CD4-positive, alpha-beta T cell treated with Interleukin-17A for 4 hours (primary cell): ENCODE measurements around the gene ARHGAP45.

Source experiments
- DNase-seq: peaks from one replicate; pipeline ENCODE4 v3.0.0-alpha.2; 2020; ENCODE audit warnings: mixed read lengths

The ARHGAP45 gene

DNA sequence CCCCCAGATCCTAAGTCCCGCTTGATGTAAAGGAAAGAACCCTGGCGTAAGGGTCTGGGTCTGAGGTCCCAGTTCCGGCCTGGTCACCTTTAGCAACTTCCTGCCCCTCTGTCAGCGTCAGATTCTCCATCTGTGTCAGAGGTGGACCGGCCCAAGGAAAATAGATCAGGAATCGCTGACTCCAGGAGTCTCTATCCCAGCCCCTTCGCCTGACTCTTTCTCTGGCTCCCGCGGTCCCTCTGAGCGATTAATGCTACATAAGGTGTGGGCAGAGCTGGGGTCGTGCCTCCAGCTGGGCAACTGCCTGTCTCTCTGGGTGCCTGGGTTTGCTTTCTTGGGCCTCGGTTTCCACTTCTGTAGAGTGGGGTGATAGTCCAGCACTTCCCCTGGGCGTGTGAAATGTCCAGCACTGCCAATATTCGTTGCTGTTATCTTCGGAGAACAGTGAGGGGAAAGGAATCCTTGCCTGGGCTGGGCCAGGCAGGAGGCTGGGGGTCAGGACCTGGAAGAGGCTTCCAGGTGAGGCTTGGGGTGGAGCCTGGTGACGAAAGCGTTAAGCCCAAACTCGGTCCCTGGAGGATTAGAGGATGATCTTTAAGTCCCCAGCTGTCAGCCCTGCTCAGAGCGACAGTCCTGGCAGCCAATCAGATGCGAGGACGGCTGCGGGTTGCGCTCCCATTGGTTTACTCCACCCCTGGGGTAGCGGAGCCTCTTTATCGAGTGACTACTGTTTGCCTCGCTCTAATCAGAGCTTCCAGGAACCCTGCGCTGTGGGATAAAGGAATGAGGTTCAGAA, 26.3 kb upstream of the ARHGAP45 start:
- DNase-seq, result peak; percentile 91

- no peak for DNase-seq
Measured at GRCh38 chr19:1041272-1041834, 25.6 kb upstream of the ARHGAP45 start.

- DNase-seq, result no peak
Measured at GRCh38 chr19:1041835-1042685, 24.9 kb upstream of the ARHGAP45 start.

DNA sequence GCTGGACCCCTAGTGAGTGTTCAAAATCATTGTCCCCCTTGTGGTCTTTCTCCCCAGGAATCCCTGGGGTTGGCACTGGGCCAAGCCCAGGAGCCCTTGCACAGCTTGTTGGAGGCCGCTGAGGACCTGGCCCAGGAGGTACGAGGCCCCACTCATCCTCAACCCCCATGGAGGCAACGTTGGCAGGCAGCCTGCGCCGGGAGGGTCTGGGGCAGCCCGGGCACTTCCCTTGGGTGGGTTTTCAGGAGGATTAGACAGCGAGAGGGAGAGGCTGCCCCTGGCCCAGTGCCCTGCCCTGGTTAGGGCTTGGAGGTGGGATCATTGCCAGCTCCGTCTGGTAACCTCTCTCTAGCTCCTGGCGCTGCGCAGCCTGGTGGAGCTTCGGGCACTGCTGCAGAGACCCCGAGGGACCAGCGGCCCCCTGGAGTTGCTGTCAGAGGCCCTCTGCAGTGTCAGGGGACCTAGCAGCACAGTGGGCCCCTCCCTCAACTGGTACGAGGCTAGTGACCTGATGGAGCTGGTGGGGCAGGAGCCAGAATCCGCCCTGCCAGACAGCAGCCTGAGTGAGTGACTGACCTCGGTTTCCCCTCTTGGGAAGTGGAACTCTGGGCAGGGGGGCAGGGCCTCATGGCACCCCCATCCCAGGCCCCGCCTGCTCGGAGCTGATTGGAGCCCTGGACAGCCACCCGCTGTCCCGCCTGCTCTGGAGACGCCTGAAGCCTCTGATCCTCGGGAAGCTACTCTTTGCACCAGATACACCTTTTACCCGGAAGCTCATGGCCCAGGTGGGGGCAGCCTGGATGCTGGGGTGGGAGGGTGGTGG, 24.1 kb upstream of the ARHGAP45 start:
- DNase-seq, result no peak

DNA sequence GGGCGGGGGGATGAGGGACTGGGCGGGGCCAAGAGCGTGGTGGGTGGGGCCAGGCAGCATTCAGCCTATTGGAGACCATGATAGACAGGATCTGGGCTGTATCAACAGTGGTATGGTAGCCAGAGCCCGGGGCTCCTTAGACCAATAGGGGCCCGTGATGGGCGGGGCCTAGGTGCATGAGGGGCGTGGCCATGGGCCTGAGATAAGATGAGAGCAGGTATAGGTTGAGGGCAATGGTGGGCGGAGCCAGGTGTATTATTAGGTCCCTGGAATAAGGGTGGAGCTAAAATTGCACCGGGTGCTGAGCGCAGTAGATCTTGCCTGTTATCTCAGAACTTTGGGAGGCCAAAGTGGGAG, 21.7 kb upstream of the ARHGAP45 start:
- peak; percentile 49 for DNase-seq

- DNase-seq, result no peak
Measured at GRCh38 chr19:1046117-1046626, 20.8 kb upstream of the ARHGAP45 start.

DNA sequence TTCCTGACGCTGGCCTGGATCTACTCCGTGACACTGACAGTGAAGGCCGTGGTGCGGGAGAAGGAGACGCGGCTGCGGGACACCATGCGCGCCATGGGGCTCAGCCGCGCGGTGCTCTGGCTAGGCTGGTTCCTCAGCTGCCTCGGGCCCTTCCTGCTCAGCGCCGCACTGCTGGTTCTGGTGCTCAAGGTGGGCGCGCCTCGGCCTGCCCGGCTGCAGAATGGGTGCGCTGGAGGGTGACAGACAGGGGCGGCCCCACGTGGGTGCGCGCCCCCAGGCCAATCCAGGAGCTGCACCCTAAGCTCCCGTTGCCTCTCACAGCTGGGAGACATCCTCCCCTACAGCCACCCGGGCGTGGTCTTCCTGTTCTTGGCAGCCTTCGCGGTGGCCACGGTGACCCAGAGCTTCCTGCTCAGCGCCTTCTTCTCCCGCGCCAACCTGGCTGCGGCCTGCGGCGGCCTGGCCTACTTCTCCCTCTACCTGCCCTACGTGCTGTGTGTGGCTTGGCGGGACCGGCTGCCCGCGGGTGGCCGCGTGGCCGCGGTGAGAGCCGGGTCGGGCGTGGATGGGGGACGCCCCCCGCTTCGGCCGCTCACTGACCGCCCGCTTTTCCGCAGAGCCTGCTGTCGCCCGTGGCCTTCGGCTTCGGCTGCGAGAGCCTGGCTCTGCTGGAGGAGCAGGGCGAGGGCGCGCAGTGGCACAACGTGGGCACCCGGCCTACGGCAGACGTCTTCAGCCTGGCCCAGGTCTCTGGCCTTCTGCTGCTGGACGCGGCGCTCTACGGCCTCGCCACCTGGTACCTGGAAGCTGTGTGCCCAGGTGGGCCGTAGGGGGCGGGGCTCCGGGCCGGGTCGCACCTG, 19.9 kb upstream of the ARHGAP45 start:
- DNase-seq, result no peak

DNA sequence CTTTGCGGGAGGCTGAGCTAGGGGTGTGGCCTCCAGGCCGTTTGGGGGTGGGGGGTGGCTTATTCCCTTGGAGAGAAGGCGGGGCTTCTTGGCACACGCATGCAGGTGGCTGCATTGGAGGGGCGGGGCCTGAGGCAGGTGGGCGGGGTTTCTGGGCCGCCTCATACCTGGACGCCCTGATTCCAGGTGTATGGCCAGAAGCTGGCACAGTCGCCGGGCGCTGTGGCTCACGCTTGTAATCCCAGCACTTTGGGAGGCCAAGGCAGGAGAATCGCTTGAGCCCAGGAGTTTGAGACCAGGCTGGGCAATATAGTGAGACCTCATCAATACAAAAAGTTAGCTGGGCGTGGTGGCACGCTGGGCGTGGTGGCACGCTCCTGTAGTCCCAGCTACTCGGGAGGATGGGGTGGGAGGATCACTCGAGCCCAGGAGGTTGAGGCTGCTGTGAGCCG, 19.2 kb upstream of the ARHGAP45 start:
- no peak for DNase-seq

DNA sequence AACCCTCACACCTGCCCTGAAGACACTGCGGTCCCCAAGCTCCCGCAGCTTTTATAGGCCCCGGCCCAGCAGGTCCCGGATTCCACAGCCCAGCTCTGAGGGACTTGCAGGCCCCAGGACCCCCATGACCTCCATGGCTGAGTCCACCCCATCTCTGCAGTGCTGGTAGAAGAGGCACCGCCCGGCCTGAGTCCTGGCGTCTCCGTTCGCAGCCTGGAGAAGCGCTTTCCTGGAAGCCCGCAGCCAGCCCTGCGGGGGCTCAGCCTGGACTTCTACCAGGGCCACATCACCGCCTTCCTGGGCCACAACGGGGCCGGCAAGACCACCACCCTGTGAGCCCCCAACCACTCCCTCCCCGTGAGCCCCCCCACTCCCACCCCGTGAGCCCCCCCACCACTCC, 17.9 kb upstream of the ARHGAP45 start:
- DNase-seq, result no peak

DNA sequence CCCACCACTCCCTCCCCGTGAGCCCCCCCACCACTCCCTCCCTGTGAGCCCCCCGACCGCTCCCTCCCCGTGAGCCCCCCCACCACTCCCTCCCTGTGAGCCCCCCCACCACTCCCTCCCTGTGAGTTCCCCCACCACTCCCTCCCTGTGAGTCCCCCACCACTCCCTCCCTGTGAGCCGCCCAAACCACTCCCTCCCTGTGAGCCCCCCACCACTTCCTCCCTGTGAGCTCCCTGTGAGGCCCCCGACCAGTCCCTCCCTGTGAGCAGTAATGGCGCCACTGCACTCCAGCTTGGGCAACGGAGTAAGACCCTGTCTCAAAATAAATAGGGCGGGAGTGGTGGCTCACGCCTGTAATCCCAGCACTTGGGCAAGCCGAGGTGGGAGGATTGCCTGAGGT, 17.2 kb upstream of the ARHGAP45 start:
- no peak for DNase-seq

DNA sequence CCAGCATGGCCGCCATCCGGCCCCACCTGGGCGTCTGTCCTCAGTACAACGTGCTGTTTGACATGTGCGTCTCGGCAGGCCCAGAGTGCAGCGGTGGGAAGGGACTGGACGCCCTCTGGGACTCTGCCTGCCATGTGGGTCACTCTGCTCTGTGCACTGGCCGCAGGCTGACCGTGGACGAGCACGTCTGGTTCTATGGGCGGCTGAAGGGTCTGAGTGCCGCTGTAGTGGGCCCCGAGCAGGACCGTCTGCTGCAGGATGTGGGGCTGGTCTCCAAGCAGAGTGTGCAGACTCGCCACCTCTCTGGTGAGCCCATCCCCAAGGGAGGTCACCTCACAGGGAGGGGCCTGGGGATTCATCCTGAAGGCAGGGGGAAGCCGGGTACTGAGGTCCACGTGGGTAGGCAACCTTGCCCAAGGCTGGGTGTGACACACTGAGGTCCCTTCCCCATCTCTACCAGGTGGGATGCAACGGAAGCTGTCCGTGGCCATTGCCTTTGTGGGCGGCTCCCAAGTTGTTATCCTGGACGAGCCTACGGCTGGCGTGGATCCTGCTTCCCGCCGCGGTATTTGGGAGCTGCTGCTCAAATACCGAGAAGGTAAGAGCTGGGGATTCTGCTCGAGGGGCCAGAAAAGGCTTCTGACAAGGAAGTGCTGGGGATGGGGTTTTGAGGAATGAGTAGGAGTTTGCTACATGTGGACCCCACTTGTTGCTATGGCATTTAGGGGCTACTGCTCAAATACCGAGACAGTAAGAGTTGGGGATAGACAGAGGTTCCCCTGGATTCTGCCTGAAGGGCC, 15.8 kb upstream of the ARHGAP45 start:
- no peak for DNase-seq

- no peak for DNase-seq
Measured at GRCh38 chr19:1051791-1052190, 15.2 kb upstream of the ARHGAP45 start.

DNA sequence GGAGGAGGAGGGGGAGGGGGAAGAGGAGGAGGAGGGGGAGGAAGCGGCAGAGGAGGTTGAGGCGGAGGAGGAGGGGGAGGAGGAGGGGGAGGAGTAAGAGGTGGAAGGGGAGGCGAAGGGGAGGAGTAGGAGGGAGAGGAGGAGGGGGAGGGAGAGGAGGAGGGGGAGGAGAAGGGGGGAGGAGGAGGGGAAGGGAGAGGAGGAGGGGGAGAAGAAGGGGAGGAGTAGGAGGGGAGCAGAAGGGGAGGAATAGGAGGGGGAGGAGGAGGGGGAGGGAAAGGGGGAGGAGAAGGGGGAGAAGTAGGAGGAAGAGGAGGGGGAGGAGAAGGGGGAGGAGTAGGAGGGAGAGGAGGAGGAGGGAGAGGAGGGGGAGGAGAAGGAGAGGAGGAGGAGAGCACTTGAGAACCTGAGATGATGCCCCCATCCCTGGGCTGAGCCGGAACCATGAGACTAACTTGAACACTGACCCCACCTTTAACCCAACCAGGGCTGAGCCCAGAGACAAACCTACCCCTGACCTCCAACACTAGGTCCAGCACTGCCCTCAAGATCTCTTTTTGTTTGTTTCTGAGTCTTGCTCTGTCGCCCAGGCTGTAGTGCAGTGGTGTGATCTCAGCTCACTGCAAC, 14.5 kb upstream of the ARHGAP45 start:
- peak; percentile 35 for DNase-seq

DNA sequence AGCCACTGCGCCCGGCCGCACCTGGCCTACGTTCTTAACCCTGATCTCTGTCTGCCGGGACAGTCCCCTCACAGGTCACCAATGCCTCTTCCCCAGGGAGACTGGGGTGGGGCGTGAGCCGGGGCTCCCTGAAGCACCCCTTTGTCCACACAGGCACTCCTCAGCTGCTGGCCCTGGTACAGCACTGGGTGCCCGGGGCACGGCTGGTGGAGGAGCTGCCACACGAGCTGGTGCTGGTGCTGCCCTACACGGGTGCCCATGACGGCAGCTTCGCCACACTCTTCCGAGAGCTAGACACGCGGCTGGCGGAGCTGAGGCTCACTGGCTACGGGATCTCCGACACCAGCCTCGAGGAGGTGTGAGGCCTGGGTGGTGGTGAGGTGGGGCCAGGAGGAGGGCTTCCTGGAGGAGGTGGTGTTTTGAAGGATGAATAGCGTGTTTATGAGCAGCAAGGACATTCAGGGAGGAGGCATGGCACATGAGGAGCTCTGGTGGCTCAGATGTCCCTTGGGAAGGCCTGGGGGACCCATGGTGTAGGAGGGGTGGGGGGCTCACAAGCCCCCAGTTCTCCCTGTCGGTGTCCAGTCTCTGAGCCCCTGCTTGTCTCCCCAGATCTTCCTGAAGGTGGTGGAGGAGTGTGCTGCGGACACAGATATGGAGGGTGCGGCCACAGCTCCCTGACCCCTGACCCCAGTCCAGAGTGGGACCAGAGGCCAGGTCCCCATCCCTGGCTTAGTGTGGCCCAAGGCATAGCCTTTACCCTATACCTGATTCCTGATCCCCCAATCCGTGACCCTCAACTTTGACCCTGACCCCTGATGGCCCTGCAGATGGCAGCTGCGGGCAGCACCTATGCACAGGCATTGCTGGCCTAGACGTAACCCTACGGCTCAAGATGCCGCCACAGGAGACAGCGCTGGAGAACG, 13.5 kb upstream of the ARHGAP45 start:
- DNase-seq, result no peak

DNA sequence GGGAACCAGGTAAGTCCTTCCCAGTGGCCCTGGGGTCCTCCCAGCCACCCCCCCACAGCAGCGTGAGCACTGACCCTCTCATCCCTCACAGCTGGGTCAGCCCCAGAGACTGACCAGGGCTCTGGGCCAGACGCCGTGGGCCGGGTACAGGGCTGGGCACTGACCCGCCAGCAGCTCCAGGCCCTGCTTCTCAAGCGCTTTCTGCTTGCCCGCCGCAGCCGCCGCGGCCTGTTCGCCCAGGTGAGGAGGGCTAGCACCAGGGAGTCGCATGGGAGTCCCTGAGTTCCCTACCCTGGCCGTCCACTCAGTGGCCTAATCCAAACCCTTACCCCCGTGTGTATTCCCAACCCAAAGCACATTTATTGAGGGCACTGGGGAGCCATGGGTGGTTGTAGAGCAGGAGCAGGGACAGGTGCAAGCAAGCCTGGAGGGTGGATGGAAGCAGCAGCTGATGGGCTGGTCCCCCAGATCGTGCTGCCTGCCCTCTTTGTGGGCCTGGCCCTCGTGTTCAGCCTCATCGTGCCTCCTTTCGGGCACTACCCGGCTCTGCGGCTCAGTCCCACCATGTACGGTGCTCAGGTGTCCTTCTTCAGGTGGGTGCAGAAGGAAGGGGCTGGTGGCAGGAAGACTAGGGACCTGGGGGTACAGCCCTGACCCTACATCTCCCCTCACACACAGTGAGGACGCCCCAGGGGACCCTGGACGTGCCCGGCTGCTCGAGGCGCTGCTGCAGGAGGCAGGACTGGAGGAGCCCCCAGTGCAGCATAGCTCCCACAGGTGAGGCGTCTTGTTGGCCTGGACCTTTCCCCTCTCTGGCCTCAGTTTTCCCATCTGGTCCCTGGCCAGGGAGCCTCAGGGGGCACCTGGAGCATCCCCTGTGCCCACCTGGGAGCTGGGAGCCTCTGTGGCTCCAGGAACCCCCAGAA, 12.6 kb upstream of the ARHGAP45 start:
- DNase-seq, result no peak

- DNase-seq, result no peak
Measured at GRCh38 chr19:1055028-1055425, 11.9 kb upstream of the ARHGAP45 start.

GRCh38 chr19:1055886-1056620, 10.9 kb upstream of the ARHGAP45 start:
- DNase-seq, result no peak
